DLD1 (cell line): ENCODE measurements around the gene COPE.

Experiments
- in situ Hi-C: cut with HindIII; loops from 2 replicates; pipeline ENCODE4 v1.10.0; 2017; ENCODE audit warnings: low sequenced_read_pairs

Gene COPE

DNA sequence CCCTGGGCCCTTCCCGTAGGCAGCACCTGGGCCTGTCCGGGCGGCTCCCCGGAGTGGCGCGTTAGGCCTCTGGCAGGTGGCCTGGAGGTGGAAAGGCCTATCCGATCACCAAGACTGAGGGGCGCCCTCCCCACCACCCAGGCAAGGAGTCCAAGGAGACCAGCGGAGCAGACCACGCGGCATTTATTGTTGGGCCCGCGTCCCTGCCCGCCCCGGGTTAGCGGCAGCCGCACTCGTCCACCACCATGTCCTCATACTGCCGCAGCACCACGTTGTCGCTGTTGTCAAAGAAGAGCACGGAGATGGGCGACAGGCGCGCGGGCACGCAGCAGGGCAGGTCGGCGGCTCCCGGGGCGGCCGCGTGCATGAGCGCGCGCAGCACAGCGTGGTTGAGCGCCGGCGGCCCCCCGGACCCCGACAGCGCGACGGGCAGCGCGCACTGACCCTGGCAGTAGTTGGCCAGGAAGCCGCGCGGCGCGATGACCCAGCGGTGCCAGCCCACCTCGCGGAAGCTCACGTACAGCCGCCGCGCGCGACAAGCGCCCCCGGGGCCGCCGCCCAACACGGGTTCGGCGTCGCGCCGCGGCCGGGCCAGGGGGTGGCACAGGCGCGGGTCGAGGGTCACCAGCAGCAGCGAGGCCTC, 50.7 kb downstream of the COPE start:
- in situ Hi-C loops = no loop called here

DNA sequence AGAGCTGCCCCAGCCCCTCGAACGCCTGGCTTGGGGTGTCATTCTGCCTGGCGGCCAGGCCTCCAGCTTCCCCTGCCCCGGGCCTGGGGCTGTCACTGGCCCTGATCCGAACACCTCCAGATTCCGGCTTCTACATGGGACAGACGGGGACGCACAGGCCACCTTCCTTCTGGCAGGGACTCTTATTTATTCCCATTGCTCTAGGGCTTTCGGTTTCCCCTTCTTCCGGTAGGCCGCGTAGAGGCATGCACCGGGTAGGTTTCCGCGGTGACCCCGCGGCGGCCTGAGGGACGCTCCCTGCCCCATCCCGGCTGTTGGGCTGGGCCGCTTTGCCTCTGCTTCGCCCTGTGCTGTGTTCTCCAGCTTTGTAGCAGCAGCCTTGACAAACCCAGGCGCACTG, 51.4 kb downstream of the COPE start:
- in situ Hi-C loops = no loop called here

DNA sequence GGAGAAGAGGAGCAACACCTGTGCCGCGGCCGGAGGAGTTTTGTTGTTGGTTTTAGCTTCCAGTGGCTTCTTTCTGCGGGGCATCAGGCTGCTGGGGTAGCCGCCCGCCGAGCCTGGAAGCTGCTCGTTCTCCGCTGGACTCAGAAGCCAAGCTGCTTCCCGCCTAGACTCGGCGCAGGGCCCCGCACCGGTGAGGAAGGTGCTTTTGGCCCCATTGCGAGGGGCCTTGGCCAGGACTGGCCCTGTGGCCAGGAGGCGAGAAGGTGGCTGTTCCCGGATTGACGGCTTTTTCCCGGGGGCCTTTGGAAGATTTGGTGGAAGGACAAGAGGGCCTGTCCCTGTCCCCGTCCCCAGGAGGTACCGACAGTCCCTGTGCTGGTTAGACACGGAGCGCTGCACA, 52.0 kb downstream of the COPE start:
- in situ Hi-C loops = no loop called here

DNA sequence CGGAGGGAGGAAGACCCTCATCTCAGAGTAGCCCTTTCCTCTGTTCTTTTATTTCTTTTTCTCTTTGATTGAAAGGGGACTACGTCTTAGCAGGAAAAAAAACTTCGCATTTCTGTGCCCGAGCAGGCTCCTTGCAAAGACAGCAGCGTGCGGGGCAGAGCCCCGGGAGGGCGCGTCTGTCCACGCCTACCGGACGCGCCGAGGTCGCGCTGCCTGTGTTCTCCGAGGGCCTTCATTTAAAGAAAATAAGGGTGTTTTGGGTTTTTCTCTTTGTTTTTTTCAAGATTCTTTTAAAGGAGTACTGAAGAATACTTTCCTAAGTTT, 52.4 kb downstream of the COPE start:
- in situ Hi-C loops = no loop called here

DNA sequence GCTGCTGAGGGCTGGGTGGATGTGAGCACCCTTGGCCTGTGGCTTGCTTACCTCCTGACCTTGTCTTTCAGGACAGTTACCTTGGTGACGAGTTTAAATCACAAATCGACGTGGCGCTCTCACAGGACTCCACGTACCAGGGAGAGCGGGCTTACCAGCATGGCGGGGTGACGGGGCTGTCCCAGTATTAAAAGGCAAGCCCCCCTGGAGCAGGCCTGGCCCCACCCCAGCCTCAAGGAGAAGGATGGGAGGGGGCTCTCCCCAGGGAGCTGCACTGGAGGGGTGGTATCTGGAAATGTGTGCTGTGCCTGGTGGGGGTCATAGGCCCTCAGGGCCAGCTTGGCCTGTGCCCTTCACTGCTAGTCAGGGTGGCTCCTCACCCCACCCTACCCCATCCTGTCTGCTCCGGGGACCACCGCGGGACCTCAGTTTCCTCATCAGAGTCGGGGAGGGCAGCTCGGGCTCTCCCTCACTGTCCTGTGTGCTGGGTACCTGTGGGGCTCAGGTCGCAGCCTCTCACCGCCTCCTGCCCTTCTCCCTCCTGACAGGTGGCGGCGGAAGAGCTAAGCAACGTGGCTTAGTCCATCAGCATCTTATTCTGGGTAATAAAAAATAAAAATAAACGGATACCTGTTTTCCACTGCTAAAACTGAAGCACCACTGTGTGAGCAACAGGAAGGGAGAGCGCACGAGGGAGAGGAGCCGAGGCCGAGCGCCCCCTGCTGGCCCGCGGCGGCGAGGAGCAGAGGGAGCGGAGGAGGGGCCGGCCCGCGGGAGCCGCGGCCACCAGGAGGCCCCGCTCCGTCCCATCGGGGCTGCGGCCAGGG, 53.0 kb downstream of the COPE start:
- in situ Hi-C loops = no loop called here

DNA sequence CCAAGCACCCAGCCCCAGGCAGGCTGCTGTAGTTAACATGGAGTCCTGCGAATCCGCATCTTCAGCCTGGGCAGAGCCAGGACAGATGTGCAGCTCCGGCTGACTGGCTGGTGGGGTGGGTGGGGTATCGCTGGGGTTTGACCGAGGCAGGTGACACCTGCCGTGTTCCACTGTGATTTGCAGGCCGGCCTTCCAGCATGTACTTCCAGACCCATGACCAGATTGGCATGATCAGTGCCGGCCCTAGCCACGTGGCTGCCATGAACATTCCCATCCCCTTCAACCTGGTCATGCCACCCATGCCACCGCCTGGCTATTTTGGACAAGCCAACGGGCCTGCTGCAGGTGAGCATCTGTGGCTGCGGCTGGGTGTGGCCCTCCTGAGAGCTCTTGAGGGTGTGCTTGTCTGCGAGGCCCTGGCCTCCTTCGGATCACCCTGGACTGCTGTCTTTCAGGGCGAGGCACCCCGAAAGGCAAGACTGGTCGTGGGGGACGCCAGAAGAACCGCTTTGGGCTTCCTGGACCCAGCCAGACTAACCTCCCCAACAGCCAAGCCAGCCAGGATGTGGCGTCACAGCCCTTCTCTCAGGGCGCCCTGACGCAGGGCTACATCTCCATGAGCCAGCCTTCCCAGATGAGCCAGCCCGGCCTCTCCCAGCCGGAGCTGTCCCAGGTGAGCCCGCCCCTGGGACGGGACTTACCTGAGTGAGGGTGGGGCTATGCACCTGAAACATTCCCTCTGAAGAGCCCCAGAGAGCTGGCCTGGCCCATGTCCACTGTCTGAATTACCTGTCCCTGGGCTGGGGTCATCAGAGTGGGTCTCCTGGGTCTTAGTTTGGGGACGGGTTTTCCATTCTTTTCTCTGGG, 53.8 kb downstream of the COPE start:
- in situ Hi-C loops = no loop called here

DNA sequence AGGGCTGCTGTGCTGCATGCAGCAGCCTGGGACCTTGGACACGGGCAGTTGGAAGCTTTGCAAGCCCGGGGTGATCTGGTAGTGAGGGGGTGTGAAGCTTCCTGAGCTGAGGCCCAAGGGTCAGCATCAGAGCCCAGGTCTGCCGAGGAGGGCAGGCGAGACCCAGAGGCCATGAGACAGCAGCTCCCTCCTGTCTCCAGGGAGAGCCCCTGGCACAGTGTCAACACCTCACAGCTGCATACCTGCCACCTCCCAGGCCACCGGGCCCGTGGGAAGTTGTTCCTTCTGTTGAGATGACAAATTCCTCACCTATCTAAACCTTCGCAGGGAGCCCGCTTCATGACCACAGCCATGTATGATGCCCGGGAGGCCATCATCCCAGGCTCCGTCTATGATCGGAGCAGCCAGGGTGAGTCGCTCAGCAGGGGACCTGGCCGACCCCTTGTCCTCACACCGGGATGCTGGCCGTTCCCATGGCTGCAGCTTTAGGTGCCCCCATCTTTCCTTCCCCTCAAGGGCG, 55.3 kb downstream of the COPE start:
- in situ Hi-C loops = no loop called here

DNA sequence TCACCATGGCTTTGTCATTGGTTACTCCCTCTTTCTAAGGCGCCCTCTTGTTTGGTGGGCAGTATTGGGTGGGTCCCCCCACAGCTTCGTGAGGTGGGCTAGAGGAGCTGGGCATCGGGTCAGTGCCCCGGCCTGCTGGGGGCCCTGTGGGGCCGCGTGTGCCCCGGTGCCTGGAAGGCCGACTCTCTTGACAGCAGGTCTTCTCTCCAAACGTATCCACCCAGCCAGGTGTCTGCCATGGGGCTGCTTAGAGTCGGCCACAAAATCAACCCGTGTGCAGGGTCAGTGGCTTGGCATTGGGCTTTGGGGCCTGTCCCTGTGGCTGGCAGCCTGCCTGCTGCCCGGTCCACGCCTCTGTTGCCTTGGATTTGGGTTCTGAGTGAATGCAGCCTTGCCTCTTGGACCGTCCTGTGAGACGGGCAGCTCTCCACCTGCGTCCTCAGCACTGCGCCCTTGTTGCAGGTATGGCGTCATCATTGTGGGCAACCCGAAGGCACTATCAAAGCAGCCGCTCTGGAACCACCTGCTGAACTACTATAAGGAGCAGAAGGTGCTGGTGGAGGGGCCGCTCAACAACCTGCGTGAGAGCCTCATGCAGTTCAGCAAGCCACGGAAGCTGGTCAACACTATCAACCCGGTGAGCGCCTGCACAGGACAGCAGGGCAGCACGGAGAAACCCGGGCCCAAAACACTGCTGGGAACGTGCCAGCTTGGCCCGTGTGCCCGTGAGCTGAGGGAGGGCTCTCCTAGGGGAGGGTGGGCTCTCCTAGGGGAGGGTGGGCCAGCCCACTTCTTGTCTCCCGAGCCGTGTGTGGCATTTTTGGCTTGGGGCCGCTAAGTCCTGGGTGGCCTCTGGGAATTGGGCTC, 56.0 kb downstream of the COPE start:
- in situ Hi-C loops = no loop called here

DNA sequence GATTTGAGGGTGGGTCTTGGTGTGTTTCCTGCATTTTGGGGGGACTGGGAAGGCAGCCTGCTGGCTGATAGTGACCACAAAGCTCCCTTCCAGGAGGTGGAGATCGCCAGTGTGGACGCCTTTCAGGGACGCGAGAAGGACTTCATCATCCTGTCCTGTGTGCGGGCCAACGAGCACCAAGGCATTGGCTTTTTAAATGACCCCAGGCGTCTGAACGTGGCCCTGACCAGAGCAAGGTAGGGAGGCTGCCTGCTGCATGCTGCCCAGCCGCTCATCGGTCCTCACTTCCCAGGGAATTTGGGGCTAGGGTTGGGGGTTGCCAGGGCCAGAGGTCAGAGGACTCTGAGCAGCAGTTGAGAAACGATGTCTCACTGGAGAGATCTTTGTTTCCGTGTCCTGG, 57.3 kb downstream of the COPE start:
- in situ Hi-C loops = no loop called here

DNA sequence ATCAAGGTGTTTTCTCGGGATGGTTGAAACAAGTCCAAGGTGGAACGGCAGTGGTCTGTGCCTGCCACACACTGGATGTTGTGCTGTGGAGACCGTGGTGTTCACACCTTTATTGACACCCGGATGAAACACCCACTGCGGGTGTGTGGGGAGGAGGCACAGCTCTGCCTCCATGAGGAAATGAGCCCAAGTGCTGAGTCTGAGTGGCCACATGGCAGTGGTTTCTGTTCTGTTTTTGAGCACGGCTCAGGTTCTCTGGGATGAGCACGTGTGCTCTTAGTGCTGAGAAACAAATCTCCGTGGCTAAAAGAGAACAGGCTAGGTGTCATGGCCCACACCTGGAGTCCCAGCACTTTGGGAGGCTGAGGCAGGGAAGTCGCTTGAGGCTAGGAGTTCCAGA, 58.0 kb downstream of the COPE start:
- in situ Hi-C loops = no loop called here

DNA sequence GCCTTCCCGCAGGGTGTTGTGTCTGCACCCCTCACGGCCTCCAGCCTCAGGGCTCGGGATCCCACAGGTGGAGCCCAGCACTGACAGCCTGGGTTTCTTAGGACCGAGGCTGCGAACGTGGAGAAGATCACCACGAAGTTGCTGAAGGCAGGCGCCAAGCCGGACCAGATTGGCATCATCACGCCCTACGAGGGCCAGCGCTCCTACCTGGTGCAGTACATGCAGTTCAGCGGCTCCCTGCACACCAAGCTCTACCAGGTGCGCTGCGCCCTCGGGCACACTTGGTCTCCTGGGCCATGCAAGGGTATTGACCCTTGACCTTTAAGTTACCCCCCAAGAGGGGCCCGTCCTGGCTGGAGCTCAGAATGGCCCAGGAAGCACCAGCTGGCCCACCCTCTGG, 58.5 kb downstream of the COPE start:
- in situ Hi-C loops = no loop called here

DNA sequence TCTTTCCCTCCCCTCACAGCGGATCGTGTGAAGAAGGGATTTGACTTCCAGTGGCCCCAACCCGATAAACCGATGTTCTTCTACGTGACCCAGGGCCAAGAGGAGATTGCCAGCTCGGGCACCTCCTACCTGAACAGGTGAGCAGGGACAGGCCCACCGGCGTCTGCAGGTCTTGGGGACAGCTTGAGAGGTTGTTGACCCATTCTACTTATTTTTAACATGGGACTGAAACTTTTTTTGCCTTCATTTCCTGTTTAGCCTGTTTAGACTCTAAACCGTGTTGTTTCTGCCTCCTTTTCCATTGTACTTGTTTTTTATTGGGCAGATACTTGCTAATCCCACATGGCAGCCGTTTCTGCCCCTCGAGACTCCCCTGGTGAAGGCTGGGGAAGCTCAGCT, 58.9 kb downstream of the COPE start:
- in situ Hi-C loops = no loop called here

DNA sequence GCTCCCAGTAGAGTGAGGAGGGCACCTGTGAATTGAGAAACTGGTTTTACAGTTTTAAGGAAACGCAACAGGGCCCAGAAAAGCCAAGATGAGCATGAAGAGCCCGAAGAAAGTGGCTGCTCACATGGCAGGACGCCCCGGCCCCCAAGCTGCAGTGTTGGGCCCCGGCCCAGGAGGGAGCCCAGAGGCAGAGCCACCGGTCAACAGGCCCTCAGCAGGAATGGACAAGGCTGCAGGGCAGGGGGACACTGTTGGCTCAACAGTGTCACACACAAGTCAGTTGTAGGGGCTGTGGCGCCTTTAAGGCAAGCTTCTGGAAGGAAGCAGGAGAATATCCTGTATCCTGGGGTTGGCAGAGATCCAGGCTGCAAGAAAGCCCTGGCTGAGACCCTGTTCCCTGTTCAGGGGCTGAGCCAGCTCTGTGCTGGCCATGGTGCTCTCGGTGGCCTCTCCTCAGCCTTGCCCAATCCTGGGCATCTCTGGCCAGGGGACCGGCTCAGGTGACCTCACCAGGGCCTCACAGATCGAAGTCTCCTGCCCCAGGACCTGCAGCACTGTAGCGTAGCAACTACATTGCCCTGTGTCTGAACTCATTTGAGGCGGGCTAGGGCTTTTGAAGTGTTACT, 59.4 kb downstream of the COPE start:
- in situ Hi-C loops = no loop called here

DNA sequence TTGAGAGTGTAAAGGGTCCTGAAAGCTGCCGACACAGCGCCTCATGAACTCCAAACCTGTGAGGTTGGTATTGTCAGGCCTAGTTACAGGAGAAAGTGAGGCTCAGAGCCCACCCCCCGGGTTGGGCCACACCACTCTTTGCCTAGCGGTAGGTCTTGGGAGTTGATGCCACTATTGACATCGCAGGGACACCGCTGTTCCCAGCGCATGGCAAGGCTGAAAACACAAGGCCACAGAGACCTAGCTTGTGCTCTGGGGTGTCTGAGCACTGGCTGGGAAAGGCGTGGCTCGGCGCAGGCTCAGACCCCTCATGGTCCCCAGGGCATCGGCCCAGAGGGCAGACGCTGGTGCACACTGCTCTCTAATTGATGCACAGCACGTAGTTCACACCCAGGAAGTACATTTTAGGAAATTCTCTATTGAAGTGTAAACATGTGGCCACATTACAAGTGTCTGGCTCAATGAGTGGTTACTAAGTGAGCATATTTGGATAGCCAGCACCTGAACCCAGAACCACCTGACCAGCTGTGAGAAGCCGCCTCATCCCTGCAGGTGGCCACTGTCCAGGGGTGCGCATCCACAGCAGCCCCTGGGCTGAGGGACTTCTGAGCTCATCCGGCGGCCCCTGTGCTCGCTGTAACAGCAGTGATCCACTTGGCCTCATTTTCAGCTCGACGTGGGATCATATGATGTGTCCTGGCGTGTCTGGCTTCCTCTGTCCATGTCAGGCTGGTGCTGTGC, 60.1 kb downstream of the COPE start:
- in situ Hi-C loops = no loop called here

DNA sequence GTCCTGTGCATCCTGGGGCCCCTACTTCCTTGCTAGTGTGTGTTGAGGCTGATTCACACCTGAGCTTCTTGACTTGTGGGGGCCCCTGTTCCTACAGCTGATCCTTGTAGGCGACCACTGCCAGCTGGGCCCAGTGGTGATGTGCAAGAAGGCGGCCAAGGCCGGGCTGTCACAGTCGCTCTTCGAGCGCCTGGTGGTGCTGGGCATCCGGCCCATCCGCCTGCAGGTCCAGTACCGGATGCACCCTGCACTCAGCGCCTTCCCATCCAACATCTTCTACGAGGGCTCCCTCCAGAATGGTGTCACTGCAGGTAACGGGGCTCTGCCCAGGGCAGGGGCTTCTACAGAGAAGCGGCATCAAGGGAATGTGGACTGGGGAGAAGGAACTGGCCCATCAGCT, 62.0 kb downstream of the COPE start:
- in situ Hi-C loops = no loop called here

DNA sequence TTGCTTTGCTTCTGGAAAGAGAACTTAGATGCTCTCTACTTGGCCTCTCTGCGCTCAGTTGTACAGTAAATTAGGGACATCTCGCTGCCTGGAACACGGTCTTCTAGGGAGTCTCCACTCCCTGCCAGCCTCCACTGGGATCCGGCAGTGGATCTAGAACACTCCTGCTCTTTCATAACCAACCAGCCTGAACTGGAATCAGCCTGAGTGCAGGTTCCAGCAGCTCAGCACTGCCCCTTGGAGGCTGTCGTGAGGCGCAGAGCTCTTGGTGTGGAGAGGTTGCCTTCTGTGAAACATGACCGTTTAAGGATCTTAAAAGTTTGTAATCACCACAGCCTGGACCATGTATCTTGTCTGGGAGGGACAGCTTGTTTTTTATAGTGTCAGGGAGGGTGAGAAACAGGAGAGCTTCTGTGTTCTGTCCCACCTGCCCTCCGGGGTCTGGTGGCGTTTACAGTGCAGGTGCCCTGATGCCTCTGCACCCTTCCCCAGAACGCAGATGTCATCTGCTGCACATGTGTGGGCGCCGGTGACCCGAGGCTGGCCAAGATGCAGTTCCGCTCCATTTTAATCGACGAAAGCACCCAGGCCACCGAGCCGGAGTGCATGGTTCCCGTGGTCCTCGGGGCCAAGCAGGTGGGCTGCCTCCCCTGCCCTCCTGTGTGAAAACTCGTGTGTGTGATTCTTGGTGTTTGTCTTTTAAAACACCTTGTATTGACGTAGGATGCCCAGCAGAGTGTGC, 62.6 kb downstream of the COPE start:
- in situ Hi-C loops = no loop called here

DNA sequence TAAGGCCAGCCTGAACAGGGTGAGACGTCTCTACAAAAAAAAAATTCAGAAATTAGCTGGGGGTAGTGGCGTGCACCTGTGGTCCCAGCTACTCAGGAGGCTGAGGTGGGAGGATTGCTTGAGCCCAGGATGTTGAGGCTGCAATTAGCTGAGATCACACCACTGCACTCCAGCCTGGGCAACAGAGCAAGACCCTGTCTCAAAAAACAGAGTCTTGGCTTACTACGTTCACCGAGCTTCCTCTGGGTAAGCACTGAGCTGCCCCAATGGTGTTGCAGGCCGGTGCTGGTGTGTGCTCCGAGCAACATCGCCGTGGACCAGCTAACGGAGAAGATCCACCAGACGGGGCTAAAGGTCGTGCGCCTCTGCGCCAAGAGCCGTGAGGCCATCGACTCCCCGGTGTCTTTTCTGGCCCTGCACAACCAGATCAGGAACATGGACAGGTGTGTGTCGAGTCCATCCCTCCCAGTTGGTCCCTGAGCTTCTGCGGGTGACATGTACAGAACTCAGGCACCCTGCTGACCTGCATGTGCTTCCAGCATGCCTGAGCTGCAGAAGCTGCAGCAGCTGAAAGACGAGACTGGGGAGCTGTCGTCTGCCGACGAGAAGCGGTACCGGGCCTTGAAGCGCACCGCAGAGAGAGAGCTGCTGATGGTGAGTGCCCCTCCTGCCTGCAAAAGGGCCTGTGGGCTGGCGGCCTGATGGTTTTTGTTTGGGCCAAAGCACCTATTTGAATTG, 63.4 kb downstream of the COPE start:
- in situ Hi-C loops = no loop called here

DNA sequence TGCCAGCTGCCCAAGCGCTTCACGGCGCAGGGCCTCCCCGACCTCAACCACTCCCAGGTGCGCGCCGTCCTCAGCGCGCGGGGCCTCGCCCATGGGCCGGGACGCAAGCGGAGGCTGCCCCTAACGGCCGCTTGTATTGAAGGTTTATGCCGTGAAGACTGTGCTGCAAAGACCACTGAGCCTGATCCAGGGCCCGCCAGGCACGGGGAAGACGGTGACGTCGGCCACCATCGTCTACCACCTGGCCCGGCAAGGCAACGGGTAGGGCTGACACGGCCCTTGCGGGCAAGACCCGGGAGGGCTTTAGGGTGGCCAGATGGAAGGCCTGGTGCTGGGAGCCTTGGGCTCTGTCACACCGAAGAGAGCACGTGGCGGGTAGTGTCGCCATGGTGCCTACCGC, 64.2 kb downstream of the COPE start:
- in situ Hi-C loops = no loop called here
